ENCODE data around the gene INPP5D.

- TF ChIP-seq FOXP1 (CRISPR knock-in tag; IDR thresholded peaks at IDR 0.05; ENCODE audit: borderline replicate concordance): no peak
- no peak for TF ChIP-seq CTCF (IDR thresholded peaks at IDR 0.05)
- no peak for TF ChIP-seq NR3C1 (CRISPR knock-in tag; conservative IDR thresholded peaks at IDR 0.05; ENCODE audit: low read depth)
- TF ChIP-seq ELF4 (CRISPR knock-in tag; IDR thresholded peaks at IDR 0.05; ENCODE audit: low read depth): no peak
- TF ChIP-seq PRDM15 (CRISPR knock-in tag; IDR thresholded peaks at IDR 0.05): no peak
- TF ChIP-seq ZNF532 (CRISPR knock-in tag; IDR thresholded peaks at IDR 0.05; ENCODE audit: borderline replicate concordance): no peak
- no peak for TF ChIP-seq RELA (CRISPR knock-in tag; IDR thresholded peaks at IDR 0.05; ENCODE audit: borderline replicate concordance)
- TF ChIP-seq ZBTB43 (CRISPR knock-in tag; IDR thresholded peaks at IDR 0.05): no peak
- TF ChIP-seq MAX (CRISPR knock-in tag; IDR thresholded peaks at IDR 0.05): no peak
- no peak for TF ChIP-seq NFYB (CRISPR knock-in tag; conservative IDR thresholded peaks at IDR 0.05; ENCODE audit: low read depth)
- no peak for TF ChIP-seq E2F1 (CRISPR knock-in tag; IDR thresholded peaks at IDR 0.05)
- TF ChIP-seq NR2C2 (CRISPR knock-in tag; IDR thresholded peaks at IDR 0.05): no peak
- TF ChIP-seq TEAD4 (CRISPR knock-in tag; IDR thresholded peaks at IDR 0.05): no peak
- no peak for TF ChIP-seq AFF4 (CRISPR knock-in tag; IDR thresholded peaks at IDR 0.05; ENCODE audit: borderline replicate concordance)
Observed at GRCh38 chr2:233114421-233114861, 54.3 kb downstream of the INPP5D start.

Data from WTC11 (cell line).